OCI-LY7 (cell line): ENCODE measurements around the gene ETV5. TPM values are rescaled to one million over a fixed set of nuclear protein-coding genes. Genes with fewer than 3 reads are reported as not detected.

Experiments
- BruUV-seq: library from RNA; stranded (reverse); fragments of 400-500 nt; replicated peaks from 2 replicates; lab custom pipeline; 2021; lab: Mats Ljungman, UMichigan
- CTCF ChIA-PET: fragments of 300-600 bp; sonication (Branson Sonifier 250); formaldehyde crosslinking; loops from one replicate; lab custom pipeline; 2022; ENCODE audit warnings: antibody characterized with exemption; ENCODE audit not compliant: unreplicated experiment; lab: Charles Lee
- POLR2A ChIA-PET: fragments of 300-600 bp; sonication (Branson Sonifier 250); formaldehyde crosslinking; loops from one replicate; lab custom pipeline; 2022; ENCODE audit warnings: antibody characterized with exemption; lab: Charles Lee
- DNase-seq: peaks from one replicate; pipeline ENCODE4 v3.0.0-alpha.2; 2015; ENCODE audit warnings: low spot score
- H2AFZ ChIP-seq: fragments of 200-600 bp; sonication (generic), shearing (Covaris generic); 2 replicates; pipeline ENCODE4 v1.6.1; 2014; ENCODE audit warnings: mild to moderate bottlenecking, antibody characterized with exemption, low read length, moderate library complexity
- H3K27ac ChIP-seq: fragments of 200-600 bp; sonication (generic); 2 replicates; pipeline ENCODE4 v1.5.1; 2014; ENCODE audit warnings: mixed run types, low read depth, mild to moderate bottlenecking, moderate library complexity, low read length, inconsistent platforms; ENCODE audit not compliant: poor library complexity, severe bottlenecking
- H3K36me3 ChIP-seq: fragments of 200-600 bp; sonication (generic); 2 replicates; pipeline ENCODE4 v1.6.1; 2014; ENCODE audit warnings: mild to moderate bottlenecking, antibody characterized with exemption, low read length, moderate library complexity, mixed read lengths; ENCODE audit not compliant: insufficient read depth
- H3K4me1 ChIP-seq: fragments of 200-600 bp; sonication (generic); 2 replicates; pipeline ENCODE4 v1.5.1; 2014; ENCODE audit warnings: mild to moderate bottlenecking, low read length; ENCODE audit not compliant: insufficient read depth, poor library complexity, severe bottlenecking
- H3K4me2 ChIP-seq: fragments of 200-600 bp; sonication (generic); 2 replicates; pipeline ENCODE4 v1.6.1; 2014; ENCODE audit warnings: mild to moderate bottlenecking, low read length
- H3K4me3 ChIP-seq: fragments of 200-600 bp; sonication (generic); 2 replicates; pipeline ENCODE4 v1.5.1; 2014; ENCODE audit warnings: mild to moderate bottlenecking, low read depth, low read length; ENCODE audit not compliant: poor library complexity, severe bottlenecking
- H3K79me2 ChIP-seq: fragments of 200-600 bp; sonication (generic); 2 replicates; pipeline ENCODE4 v1.6.1; 2016; ENCODE audit warnings: low read depth, mild to moderate bottlenecking, low read length, moderate library complexity, mixed read lengths; ENCODE audit not compliant: insufficient read depth
- H3K9me2 ChIP-seq: fragments of 200-600 bp; sonication (generic); 2 replicates; pipeline ENCODE4 v1.6.1; 2016; ENCODE audit warnings: mild to moderate bottlenecking, low read length, mixed read lengths; ENCODE audit not compliant: insufficient read depth
- H3K9me3 ChIP-seq: fragments of 200-600 bp; sonication (generic); 2 replicates; pipeline ENCODE4 v1.6.1; 2014; ENCODE audit warnings: mild to moderate bottlenecking, mixed run types, low read length, mixed read lengths
- H4K20me1 ChIP-seq: fragments of 200-600 bp; sonication (generic); 2 replicates; pipeline ENCODE4 v1.6.1; 2014; ENCODE audit warnings: mild to moderate bottlenecking, antibody characterized with exemption, low read length, moderate library complexity, mixed read lengths; ENCODE audit not compliant: insufficient read depth
- EZH2phosphoT487 ChIP-seq: fragments of 200-600 bp; sonication (generic); IDR thresholded peaks from 2 replicates; pipeline ENCODE4 v1.6.1; 2018; ENCODE audit warnings: low read depth, borderline replicate concordance, mild to moderate bottlenecking, mixed run types, antibody characterized with exemption, low read length, moderate library complexity, mixed read lengths
- intact Hi-C: fragments of 100-400 bp; cut with micrococcal nuclease; formaldehyde crosslinking; loops from one replicate; pipeline ENCODE4 v1.10.0; 2022; ENCODE audit not compliant: unreplicated experiment
- total RNA-seq, 2 experiments: library from RNA; depleted of rRNA in 1 of 2; stranded (reverse); fragments of >200 nt in 1 of 2; shearing (Covaris generic) in 1 of 2; gene quantifications; 2 replicates each; pipeline ENCODE4 v1.2.3, GENCODE V29; 2014 to 2022
- TF ChIP-seq, protein P1 (sequence below): fragments of 200-600 bp; sonication (generic); conservative IDR thresholded peaks from 2 replicates; pipeline ENCODE4 v1.5.1; 2014; ENCODE audit warnings: mild to moderate bottlenecking, antibody characterized with exemption, low read length, moderate library complexity, mixed read lengths

Gene ETV5
- total RNA-seq, 2 experiments from 2014 or later = 0.85 to 1.1 TPM

DNA sequence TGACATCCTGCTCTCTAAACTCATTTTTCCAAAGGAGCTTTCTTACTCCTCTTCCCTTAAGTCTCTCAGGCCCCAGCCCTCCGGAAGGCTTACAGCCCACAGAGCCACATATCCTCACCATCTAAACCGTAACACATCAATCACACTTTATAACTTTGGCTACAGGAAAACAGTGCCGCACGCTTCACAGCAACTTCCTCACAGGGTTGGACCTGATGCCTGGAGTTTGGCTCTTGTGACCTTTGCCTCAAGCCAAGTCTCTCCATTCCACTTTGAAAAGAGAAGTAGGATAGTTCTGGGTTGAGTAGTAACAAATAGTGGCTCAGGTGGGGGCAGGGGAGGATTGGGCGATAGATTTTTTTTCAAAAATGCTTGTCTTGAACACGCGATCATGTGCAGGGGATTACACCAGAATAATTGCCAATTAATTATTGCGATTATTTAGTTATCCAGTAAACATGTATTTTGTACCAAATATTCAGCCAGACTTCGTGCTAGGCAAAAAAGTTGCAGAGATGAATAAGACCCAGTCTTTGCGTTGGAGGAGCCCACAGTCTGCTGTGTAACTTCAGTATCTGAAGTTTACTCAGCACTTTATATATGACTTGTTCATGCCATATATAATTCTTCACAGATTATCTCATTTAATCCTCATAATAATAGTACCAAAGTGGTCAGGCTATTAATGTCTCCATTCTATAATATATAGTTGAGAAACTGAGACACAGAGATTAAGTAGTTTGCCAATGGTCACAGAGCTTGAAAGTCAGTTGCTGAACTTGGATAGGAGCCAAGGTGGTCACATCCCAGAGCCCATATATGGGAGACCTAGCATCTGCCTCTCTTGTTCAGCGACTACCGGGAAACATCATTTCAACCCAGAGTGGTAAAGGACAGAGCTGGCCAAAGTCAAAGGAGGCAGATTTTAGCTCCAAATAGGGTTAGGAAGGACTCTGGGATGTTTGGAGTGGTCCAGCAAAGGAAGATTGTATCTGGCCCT, 2.4 kb upstream of the ETV5 start:
- Histone ChIP-seq H3K9me3 (no peaks in the 10 kb centered on the region), H3K36me3 (no peaks in the 10 kb centered on the region), H4K20me1 (no peaks in the 10 kb centered on the region), H3K4me1 (peaks cover 24% of the 10 kb centered on the region), H3K27ac (no peak overlapping the region), H2AFZ (no peak overlapping the region), H3K4me2 (no peak overlapping the region), H3K4me3 (no peak overlapping the region), H3K9me2 (no peaks in the 10 kb centered on the region), H3K79me2 (no peaks in the 10 kb centered on the region)
- BruUV-seq = no TSS peak
- ChIA-PET POLR2A (interaction anchor here (0.8 kb wide), 1 partner anchor 106 kb away, joined by 3 read pairs; no protein-coding TSS in a partner anchor), CTCF (no interaction called here)
- no peak for DNase-seq
- intact Hi-C loops = no loop called here
- TF ChIP-seq, protein P1, sequence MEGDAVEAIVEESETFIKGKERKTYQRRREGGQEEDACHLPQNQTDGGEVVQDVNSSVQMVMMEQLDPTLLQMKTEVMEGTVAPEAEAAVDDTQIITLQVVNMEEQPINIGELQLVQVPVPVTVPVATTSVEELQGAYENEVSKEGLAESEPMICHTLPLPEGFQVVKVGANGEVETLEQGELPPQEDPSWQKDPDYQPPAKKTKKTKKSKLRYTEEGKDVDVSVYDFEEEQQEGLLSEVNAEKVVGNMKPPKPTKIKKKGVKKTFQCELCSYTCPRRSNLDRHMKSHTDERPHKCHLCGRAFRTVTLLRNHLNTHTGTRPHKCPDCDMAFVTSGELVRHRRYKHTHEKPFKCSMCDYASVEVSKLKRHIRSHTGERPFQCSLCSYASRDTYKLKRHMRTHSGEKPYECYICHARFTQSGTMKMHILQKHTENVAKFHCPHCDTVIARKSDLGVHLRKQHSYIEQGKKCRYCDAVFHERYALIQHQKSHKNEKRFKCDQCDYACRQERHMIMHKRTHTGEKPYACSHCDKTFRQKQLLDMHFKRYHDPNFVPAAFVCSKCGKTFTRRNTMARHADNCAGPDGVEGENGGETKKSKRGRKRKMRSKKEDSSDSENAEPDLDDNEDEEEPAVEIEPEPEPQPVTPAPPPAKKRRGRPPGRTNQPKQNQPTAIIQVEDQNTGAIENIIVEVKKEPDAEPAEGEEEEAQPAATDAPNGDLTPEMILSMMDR = no peak
- TF ChIP-seq EZH2phosphoT487 = no peak

DNA sequence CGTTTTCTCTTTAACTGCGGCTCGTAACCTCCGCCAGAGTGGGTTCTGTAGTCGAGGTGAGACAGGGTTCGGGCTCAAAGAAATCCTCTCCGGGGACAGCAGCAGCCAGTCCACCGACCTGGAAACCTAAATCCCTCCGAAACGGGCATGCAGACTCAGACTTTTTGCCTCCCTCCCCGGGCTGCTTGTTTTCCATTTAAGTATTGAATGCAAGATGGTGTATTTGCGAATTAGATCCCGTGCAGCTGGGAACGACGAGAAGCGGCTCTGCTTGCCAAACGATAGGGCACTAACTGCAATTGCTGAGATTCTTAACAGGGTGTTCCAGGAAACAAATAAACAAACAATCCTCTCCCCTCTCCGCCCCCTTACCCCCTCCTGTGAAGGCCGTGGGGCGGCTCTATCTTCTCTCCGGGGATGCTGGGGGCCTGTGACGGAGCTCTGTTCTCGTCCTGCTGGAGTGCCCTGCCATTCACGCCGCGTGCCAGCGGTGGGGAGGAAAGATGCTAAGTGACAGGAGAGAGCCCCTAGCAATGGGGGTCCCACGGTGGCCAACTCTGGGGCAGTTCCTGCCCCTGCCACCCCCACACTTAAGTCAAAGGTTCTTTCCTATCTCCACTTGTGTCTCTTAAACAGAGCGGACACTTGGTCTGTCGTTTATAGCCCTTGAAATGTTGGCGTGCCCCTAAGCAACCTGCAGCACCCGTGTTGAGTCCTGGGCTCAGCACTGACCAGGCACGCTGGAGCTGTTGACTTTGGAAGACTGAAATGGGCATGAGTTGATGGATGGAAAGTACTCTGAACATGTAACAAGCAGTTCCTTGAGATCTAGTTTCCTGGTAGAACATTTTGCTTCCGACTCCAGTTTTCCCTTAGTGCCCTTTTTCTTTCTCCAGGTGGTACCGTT, 1.3 kb upstream of the ETV5 start:
- POLR2A ChIA-PET = interaction anchor here (0.5 to 1.0 kb wide), 6 partner anchors 24 to 463 kb away, joined by 3 read pairs; no protein-coding TSS in a partner anchor
- intact Hi-C loops = loop anchor here (2.0 to 10.0 kb wide), 3 partner anchors 43 to 131 kb away; no protein-coding TSS in a partner anchor

More for the DNA sequence above, 1.3 kb upstream of the ETV5 start:
- BruUV-seq = no TSS peak
- Histone ChIP-seq H3K4me2 (peak overlapping the region; percentile 98), H3K36me3 (no peaks in the 10 kb centered on the region), H3K4me1 (peaks cover 24% of the 10 kb centered on the region), H3K4me3 (peak overlapping the region; percentile 67), H2AFZ (peak overlapping the region; percentile 71; the same call in 1 of the 2 replicates), H3K27ac (no peak overlapping the region), H4K20me1 (no peaks in the 10 kb centered on the region), H3K79me2 (no peaks in the 10 kb centered on the region), H3K9me3 (no peaks in the 10 kb centered on the region), H3K9me2 (no peaks in the 10 kb centered on the region)
- no peak for TF ChIP-seq EZH2phosphoT487
- TF ChIP-seq, protein P1 = no peak
- no peak for DNase-seq
- CTCF ChIA-PET = no interaction called here
